ENCODE results near the gene RIN3. TPM values are rescaled to one million over a fixed set of nuclear protein-coding genes. Genes with fewer than 3 reads are reported as not detected.
"Not testable (repeated sequence)": the region's sequence is repeated elsewhere in the genome, so short reads cannot be mapped to it uniquely, and the experiment has no call there.

RIN3 gene
- total RNA-seq, 1 donor from 2014 or later: 12.7 TPM

GRCh38 chr14:92677087-92677668 lies 163.6 kb downstream of the RIN3 start:
- Mint-ChIP-seq H3K4me3 (no peak overlapping the region), H3K36me3 (ENCODE audit: low read depth) (no peaks in the 10 kb centered on the region), H3K27me3 (ENCODE audit: low read depth) (no peaks in the 10 kb centered on the region), H3K4me1 (peaks cover 11% of the 10 kb centered on the region), H3K9me3 (no peaks in the 10 kb centered on the region), H3K27ac (ENCODE audit: unreplicated experiment) (no peak overlapping the region)
- no peak for TF ChIP-seq CTCF (conservative IDR thresholded peaks at IDR 0.05)
- no peak for DNase-seq (ENCODE audit: low read depth, low spot score)

- DNase-seq (ENCODE audit: low read depth, low spot score): no peak
- Mint-ChIP-seq H3K36me3 (ENCODE audit: low read depth) (no peaks in the 10 kb centered on the region), H3K9me3 (no peaks in the 10 kb centered on the region), H3K27me3 (ENCODE audit: low read depth) (no peaks in the 10 kb centered on the region), H3K27ac (ENCODE audit: unreplicated experiment) (no peak overlapping the region), H3K4me3 (no peak overlapping the region), H3K4me1 (peaks cover 11% of the 10 kb centered on the region)
- no peak for TF ChIP-seq CTCF (conservative IDR thresholded peaks at IDR 0.05)
Observed at GRCh38 chr14:92677955-92678354, 164.4 kb downstream of the RIN3 start.

- no peaks in the 10 kb centered on the region for H3K36me3 Mint-ChIP-seq (ENCODE audit: low read depth)
- H3K27ac Mint-ChIP-seq (ENCODE audit: unreplicated experiment): no peak overlapping the region
- no peaks in the 10 kb centered on the region for H3K9me3 Mint-ChIP-seq
- no peak overlapping the region for H3K4me3 Mint-ChIP-seq
- H3K27me3 Mint-ChIP-seq (ENCODE audit: low read depth): no peaks in the 10 kb centered on the region
- TF ChIP-seq CTCF (conservative IDR thresholded peaks at IDR 0.05): no peak
- peaks cover 11% of the 10 kb centered on the region for H3K4me1 Mint-ChIP-seq
- DNase-seq (ENCODE audit: low read depth, low spot score): no peak
Observed at GRCh38 chr14:92678766-92679165, 165.2 kb downstream of the RIN3 start.

- no peaks in the 10 kb centered on the region for H3K27me3 Mint-ChIP-seq (ENCODE audit: low read depth)
- H3K27ac Mint-ChIP-seq (ENCODE audit: unreplicated experiment): no peak overlapping the region
- no peaks in the 10 kb centered on the region for H3K36me3 Mint-ChIP-seq (ENCODE audit: low read depth)
- no peak overlapping the region for H3K4me3 Mint-ChIP-seq
- TF ChIP-seq CTCF (conservative IDR thresholded peaks at IDR 0.05): no peak
- no peaks in the 10 kb centered on the region for H3K9me3 Mint-ChIP-seq
- DNase-seq (ENCODE audit: low read depth, low spot score): no peak
- H3K4me1 Mint-ChIP-seq: peaks cover 11% of the 10 kb centered on the region
Observed at GRCh38 chr14:92679246-92679645, 165.7 kb downstream of the RIN3 start.

- not testable (repeated sequence) for DNase-seq (ENCODE audit: low read depth, low spot score); H3K27ac Mint-ChIP-seq (ENCODE audit: unreplicated experiment); H3K36me3 Mint-ChIP-seq (ENCODE audit: low read depth); H3K4me3 Mint-ChIP-seq; H3K9me3 Mint-ChIP-seq; H3K27me3 Mint-ChIP-seq (ENCODE audit: low read depth)
- peaks cover 11% of the 10 kb centered on the region for H3K4me1 Mint-ChIP-seq
Observed at GRCh38 chr14:92680330-92680729, 166.7 kb downstream of the RIN3 start.

- peak; percentile 88 for TF ChIP-seq CTCF (conservative IDR thresholded peaks at IDR 0.05)
- H3K36me3 Mint-ChIP-seq (ENCODE audit: low read depth): no peaks in the 10 kb centered on the region
- H3K9me3 Mint-ChIP-seq: no peaks in the 10 kb centered on the region
- H3K4me3 Mint-ChIP-seq: no peak overlapping the region
- no peaks in the 10 kb centered on the region for H3K27me3 Mint-ChIP-seq (ENCODE audit: low read depth)
- no peak overlapping the region for H3K27ac Mint-ChIP-seq (ENCODE audit: unreplicated experiment)
- DNase-seq (ENCODE audit: low read depth, low spot score): peak; percentile 68
- peaks cover 11% of the 10 kb centered on the region for H3K4me1 Mint-ChIP-seq
Observed at GRCh38 chr14:92680781-92681650, 167.4 kb downstream of the RIN3 start.

All from neural crest cell (in vitro differentiated cells).